HG02678 (cell line): ENCODE results near the gene LMNTD2.

Source experiments
- ATAC-seq: cut with Tn5 transposase; IDR thresholded peaks from one replicate; pipeline ENCODE4 v1.9.1; 2021; ENCODE audit warnings: mild to moderate bottlenecking, moderate library complexity; ENCODE audit not compliant: unreplicated experiment

Gene LMNTD2

DNA sequence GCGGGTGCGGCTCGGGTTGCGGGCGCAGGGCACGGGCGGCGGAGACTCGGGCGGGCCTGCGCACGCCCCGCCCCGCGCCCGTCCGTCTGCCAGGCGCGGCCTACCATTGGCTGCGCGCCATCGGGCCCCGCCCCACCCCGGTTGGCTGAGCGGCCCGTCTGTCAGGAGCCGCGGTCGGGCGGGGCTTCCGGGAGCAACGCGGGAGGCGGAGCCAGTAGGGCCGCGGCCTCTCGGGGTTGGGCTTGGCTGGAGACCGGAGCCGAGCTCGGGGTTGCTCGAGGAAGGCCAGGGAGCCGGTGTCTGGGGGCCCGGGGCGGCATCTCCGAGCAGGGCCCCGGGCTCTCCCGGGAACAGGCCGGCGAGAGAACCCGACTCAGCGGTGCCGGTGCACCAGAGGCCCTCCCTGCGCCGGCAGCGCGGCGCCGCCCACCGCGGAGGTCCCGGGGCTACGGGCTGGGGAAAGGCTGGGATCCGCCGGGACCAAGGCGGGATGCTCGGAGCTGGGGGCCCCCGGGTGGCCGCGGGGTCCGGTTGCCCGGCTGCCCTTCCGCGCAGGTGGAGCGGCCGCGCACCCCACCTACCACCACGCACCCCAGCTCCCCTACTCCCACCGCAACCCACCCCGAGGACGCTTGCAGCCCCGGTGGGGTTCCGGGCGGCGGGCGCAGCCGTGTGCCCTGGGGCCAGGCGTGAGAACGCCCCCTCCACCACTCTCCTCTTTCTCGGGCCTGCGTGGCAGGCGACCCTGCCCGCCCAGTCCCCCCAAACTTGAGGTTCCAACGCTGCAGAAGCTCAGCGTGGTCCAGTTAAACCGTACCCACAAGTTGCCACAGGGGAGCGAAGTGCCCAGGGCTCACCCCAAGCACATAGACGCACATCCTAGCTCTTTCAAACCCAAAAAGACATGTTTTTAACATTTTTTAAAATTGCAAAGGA is 24.8 kb downstream of the LMNTD2 start, which contains the start of gene HRAS:
TSS of gene HRAS (minus strand) at position 58 of the 936 bp plus-strand sequence.
- peak; percentile 73 for ATAC-seq

- ATAC-seq, result no peak
These were observed 25.4 kb downstream of the LMNTD2 start for GRCh38 chr11:535210-535518.

- no peak for ATAC-seq
These were observed 25.9 kb downstream of the LMNTD2 start for GRCh38 chr11:534396-535209.

GRCh38 chr11:533586-534395 is 26.7 kb downstream of the LMNTD2 start:
- ATAC-seq, result no peak

GRCh38 chr11:532986-533585 is 27.5 kb downstream of the LMNTD2 start:
- ATAC-seq, result no peak

DNA sequence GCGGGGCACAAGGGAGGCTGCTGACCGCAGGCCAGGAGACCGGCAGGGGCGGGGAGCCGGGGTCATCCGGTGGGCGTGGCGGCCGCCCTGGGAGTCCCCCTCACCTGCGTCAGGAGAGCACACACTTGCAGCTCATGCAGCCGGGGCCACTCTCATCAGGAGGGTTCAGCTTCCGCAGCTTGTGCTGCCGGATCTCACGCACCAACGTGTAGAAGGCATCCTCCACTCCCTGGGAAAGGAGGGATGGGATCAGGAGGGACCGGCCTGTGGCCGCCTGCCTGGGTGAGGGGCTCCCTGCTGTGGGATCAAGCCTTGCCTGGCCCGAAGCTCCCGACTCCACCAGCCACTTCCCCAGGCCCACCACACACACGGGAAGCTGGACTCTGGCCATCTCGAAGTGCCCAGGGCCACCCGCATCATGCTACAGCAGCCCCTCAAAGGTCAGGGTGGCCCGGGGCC is 28.0 kb downstream of the LMNTD2 start:
- no peak for ATAC-seq

GRCh38 chr11:531919-532526 is 28.5 kb downstream of the LMNTD2 start:
- ATAC-seq, result no peak

DNA sequence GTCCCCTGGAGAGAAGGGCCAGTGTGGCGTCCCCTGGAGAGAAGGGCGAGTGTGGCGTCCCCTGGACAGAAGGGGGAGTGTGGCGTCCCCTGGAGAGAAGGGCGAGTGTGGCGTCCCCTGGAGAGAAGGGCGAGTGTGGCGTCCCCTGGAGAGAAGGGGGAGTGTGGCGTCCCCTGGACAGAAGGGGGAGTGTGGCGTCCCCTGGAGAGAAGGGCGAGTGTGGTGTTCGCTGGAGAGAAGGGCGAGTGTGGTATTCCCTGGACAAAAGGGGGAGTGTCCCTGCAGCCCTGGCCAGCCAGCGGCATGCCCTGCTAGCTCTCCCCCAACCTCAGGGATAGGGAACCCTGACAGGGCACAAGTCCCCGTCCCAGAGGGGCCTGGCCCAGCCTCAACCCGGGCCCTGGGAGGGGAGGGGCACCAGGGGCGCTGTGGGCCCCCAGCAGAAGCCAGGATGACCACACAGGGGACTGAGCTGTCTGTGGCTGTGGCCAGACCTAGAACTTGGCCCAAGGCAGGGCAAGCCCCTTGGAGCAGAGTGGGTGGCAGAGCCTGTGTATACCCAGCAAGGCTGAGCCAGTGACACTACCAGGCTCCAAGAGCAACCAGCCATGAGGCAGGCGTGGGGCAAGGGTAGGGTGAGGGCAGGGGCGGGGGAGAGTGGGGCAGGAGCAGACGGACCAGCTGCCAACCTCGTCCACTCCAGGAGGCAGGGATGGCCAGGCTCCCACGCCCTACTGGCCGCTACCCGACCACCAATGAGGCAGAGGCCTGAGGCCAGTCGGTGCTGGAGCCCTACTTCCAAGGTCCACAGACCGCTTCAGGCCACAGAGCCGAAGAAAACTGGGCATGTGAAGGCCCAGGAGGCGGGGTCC is 29.3 kb downstream of the LMNTD2 start:
- no peak for ATAC-seq

- no peak for ATAC-seq
These were observed 30.7 kb downstream of the LMNTD2 start for GRCh38 chr11:529728-530411.

DNA sequence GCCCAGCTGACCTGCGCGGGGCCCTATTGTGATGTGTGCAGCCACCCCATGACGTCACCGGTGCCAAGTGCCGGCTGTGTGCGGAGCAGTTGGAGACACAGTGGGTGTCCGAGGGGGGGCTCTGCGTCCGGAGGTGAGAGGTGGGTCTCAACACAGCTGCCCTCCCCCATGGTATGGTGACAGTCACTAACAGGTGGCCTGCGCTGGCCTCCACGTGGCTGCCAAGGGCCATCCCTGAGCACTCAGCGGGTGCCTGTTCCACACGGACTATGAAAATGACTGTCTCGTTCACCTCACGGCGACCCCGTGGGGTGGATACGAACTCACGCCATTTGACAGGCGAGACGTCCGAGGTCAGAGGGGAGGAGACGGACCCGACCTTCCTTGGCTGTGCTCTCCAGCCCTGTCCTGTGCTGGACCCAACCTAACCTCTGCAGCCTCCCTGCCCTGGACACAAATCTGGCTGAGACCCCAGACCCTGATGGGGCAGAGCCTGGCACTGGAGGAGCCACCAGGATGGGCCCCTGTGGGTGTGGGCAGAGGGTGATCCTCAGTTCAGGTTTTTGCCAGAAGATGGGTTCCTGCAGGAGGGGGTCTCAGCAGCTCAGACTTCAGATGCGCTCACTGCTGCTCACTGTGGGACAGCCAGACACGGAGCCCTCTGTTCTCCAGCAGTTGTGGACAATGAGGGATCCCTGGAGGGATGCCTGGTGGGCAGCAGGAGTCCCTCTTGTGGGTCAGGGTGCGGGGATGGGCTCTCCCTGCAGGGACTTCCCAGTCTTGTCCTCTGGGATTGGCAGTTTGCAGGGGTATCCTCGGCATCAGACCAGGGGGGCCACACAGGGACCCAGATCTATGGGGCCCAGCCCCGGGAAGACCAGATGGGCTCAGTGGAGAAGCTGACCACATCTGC is 31.5 kb downstream of the LMNTD2 start:
- ATAC-seq, result no peak

DNA sequence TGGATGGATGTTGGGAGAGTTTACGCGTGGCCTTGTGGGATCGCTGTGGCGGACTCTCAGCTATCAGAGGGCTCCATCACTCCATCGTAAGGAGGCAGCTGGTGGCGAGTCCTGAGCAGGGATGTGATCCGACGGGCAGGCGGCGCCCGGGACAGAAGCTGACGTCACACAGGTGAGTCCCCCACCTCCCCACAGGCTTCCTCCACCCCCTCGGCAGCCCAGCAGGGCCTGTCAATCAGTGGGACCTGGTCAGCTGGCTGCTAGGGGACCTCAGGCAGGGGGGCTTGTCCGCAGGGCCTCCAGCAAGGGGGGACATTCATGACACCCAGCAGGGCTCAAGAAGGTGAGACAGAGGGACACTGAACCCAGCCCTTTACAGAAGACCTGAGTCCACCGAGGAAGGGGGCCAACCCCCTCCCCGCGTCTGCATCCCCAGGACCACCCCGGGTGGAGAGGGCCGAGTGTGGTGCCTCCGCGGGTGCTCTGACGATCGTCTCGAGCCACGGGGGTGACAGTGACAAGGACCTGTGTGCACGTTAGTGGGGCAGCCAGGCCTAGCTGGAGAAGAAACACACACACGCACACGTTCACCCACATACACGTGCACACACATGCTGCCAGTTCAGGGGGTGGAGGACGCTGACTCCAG is 32.2 kb downstream of the LMNTD2 start:
- no peak for ATAC-seq

DNA sequence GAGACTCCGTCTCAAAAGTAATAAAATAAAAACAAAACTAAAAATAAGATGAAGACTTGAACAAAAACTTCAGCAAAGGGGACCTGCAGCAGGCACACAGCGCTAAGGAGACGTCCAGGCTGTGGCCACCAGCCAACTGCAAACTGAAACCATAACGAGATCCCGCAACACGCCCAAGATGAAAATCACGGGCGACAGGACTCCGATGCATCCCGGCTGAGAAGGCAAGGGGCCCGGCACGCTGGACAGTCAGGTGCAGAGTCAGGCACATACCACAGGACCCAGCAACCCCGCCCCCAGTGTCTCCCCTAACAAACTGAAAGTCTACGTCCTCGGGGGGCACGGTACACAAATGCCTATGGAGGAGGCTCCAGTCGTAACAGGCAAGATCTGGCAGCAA is 34.3 kb downstream of the LMNTD2 start:
- no peak for ATAC-seq

GRCh38 chr11:521177-521688 is 39.3 kb downstream of the LMNTD2 start:
- no peak for ATAC-seq

- no peak for ATAC-seq
These were observed 39.9 kb downstream of the LMNTD2 start for GRCh38 chr11:520428-521176.

DNA sequence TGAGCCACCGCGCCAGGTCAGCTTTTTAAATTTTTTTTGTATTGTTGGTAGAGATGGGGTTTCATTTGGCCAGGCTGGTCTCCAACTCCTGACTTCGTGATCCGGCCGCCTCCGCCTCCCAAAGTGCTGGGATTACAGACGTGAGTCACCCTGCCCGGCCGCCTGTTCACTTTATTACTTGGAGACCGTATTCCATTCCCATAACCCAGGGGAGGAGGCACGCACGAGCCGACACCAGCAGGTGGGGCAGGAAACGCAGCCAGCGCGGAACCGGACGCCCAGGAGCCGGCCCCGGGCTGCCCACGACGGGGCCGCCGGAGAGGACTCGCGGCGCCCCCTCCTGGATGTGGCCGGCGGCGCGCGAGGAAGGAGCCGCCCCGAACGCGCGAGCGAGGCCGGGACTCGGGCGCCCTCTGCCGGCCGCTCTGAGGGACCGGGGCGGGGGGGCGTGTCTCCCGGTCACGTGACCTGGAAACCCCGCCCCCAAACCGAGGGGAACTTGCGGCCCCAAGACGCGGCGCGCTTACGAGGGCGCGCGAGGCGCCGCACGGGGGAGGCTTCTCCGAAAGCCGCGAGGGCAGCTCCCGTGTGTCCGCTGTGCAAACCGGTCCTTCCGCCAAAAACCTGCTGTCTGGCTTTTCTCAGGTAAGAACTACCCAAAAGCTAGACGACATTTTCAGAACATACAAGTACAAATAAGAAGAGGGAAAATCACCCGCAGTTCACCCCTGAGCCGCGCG is 41.9 kb downstream of the LMNTD2 start:
- peak; percentile 77 for ATAC-seq
